ENCODE measurements around the gene PSMG3. TPM values are rescaled to one million over a fixed set of nuclear protein-coding genes. Genes with fewer than 3 reads are reported as not detected.

The PSMG3 gene
- polyA plus RNA-seq, 12 donors, result 14.0 to 32.8 (median 19.8) TPM; not detected in 1

Other genes starting within 250 kb of the PSMG3 start
- gene MICALL2, start 110.6 kb downstream of the PSMG3 start, polyA plus RNA-seq (ENCODE audit: insufficient read length in 12 of 12), result 10 to 100 TPM in 1 of 12 donors, 1 to 10 TPM in 10, not detected in 1; 3.9 to 11.7 (median 5.1) TPM
- 10 to 100 TPM in 11 of 12 donors, not detected in 1; 23.9 to 55.2 (median 35.1) TPM for gene INTS1, start 65.6 kb downstream of the PSMG3 start, polyA plus RNA-seq (ENCODE audit: insufficient read length in 12 of 12)
- 10 to 100 TPM in 4 of 12 donors, 1 to 10 TPM in 7, not detected in 1; 6.8 to 21.8 (median 9.0) TPM for gene MAFK, start 39.3 kb downstream of the PSMG3 start, polyA plus RNA-seq (ENCODE audit: insufficient read length in 12 of 12)
- 1 to 10 TPM in 8 of 12 donors, under 1 TPM in 3, not detected in 1; 0.32 to 8.0 (median 1.5) TPM for gene TMEM184A, start 13.8 kb downstream of the PSMG3 start, polyA plus RNA-seq (ENCODE audit: insufficient read length in 12 of 12)
- 10 to 100 TPM in 2 of 12 donors, 1 to 10 TPM in 9, not detected in 1; 1.6 to 12.9 (median 4.9) TPM for gene ELFN1, start 100.2 kb upstream of the PSMG3 start, polyA plus RNA-seq (ENCODE audit: insufficient read length in 12 of 12)

Data from muscle of arm (tissue), 12 donors.